H1 (cell line): ENCODE results near the gene OMP. TPM values are rescaled to one million over a fixed set of nuclear protein-coding genes. Genes with fewer than 3 reads are reported as not detected.

Experiments used
- CTCF ChIA-PET: fragments of 300-600 bp; sonication (Branson Sonifier 250); formaldehyde crosslinking; loops from one replicate; lab custom pipeline; 2021; ENCODE audit not compliant: partially characterized antibody; lab: Charles Lee
- POLR2A ChIA-PET: fragments of 300-600 bp; sonication (Branson Sonifier 250); formaldehyde crosslinking; loops from one replicate; lab custom pipeline; 2021; ENCODE audit warnings: inconsistent platforms; ENCODE audit not compliant: partially characterized antibody; lab: Charles Lee
- DNase-seq, 2 experiments: peaks; one replicate each; pipeline versions ENCODE4 v3.0.0 to v3.0.0-alpha.2; 2010 to 2022; ENCODE audit warnings: low spot score in 2 of 2, low read depth in 1 of 2, mixed read lengths in 1 of 2
- FAIRE-seq: peaks from 2 replicates; lab custom pipeline; 2011; peaks lifted over from hg19 to GRCh38; lab: Jason Lieb, UNC
- H2AFZ ChIP-seq: 2 replicates; pipeline ENCODE4 v1.8.1; 2012; ENCODE audit warnings: low read length, inconsistent platforms
- H2AK5ac ChIP-seq: 2 replicates; pipeline ENCODE4 v1.6.1; 2013; ENCODE audit warnings: low read depth, low read length
- H2BK120ac ChIP-seq: replicated peaks from 2 replicates; pipeline ENCODE3; 2013; ENCODE audit warnings: low read depth, low read length, inconsistent platforms
- H2BK12ac ChIP-seq: 2 replicates; pipeline ENCODE4 v1.6.1; 2013; ENCODE audit warnings: low read depth, low read length
- H2BK15ac ChIP-seq: 2 replicates; pipeline ENCODE4 v1.6.1; 2013; ENCODE audit warnings: low read length
- H2BK20ac ChIP-seq: 2 replicates; pipeline ENCODE4 v1.6.1; 2013; ENCODE audit warnings: low read length
- H2BK5ac ChIP-seq: 2 replicates; pipeline ENCODE4 v1.6.1; 2013; ENCODE audit warnings: low read depth, low read length
- H3K14ac ChIP-seq: 2 replicates; pipeline ENCODE4 v1.6.1; 2013; ENCODE audit warnings: inconsistent platforms; ENCODE audit not compliant: insufficient read length
- H3K18ac ChIP-seq: 2 replicates; pipeline ENCODE4 v1.6.1; 2013; ENCODE audit warnings: low read length; ENCODE audit errors: extremely low read depth
- H3K23ac ChIP-seq: 2 replicates; pipeline ENCODE4 v1.6.1; 2013; ENCODE audit warnings: inconsistent platforms; ENCODE audit not compliant: insufficient read length
- H3K23me2 ChIP-seq: 2 replicates; pipeline ENCODE4 v1.6.1; 2013; ENCODE audit warnings: low read depth, low read length
- H3K27ac ChIP-seq: 2 replicates; pipeline ENCODE4 v1.6.1; 2011; ENCODE audit warnings: low read depth, low read length, inconsistent platforms
- H3K27me3 ChIP-seq, 4 experiments: replicated peaks in 1 of 4; 1 replicate in 1 of 4; 2 replicates in 3 of 4; pipeline versions ENCODE4 v1.6.1 to v1.8.1; 2011 to 2013; ENCODE audit warnings: low read length in 3 of 4, mild to moderate bottlenecking in 3 of 4, inconsistent platforms in 2 of 4, mixed read lengths in 2 of 4, moderate library complexity in 1 of 4; ENCODE audit not compliant: control insufficient read depth in 3 of 4, insufficient read depth in 3 of 4; ENCODE audit errors: extremely low read depth in 1 of 4
- H3K36me3 ChIP-seq, 4 experiments: 2 replicates each; pipeline versions ENCODE4 v1.6.1 to v1.8.1; 2011 to 2013; ENCODE audit warnings: mild to moderate bottlenecking in 4 of 4, low read length in 3 of 4, moderate library complexity in 2 of 4, control low read depth in 1 of 4, inconsistent platforms in 1 of 4; ENCODE audit not compliant: insufficient read depth in 4 of 4, control insufficient read depth in 2 of 4
- H3K4ac ChIP-seq: replicated peaks from 2 replicates; pipeline ENCODE3; 2013; ENCODE audit warnings: low read length, low read depth, mixed read lengths, inconsistent platforms; ENCODE audit not compliant: insufficient read length
- H3K4me1 ChIP-seq, 4 experiments: replicated peaks in 1 of 4; 1 replicate in 1 of 4; 2 replicates in 3 of 4; pipeline versions ENCODE4 v1.6.1 to v1.8.1; 2011 to 2013; ENCODE audit warnings: low read length in 3 of 4, inconsistent platforms in 2 of 4, mixed read lengths in 1 of 4; ENCODE audit not compliant: insufficient read depth in 4 of 4, control insufficient read depth in 3 of 4
- H3K4me2 ChIP-seq, 2 experiments: 2 replicates each; pipeline versions ENCODE4 v1.6.1 to v1.8.1; 2011 to 2013; ENCODE audit warnings: low read depth in 2 of 2, low read length in 2 of 2, control low read depth in 1 of 2, inconsistent platforms in 1 of 2, mild to moderate bottlenecking in 1 of 2; ENCODE audit not compliant: insufficient read depth in 1 of 2
- H3K4me3 ChIP-seq, 4 experiments: fragments of 200-600, 300-600 bp in 1 of 4; sonication (generic), shearing (Covaris generic), sonication (Bioruptor Twin) in 1 of 4; 2 replicates each; pipeline versions ENCODE4 v1.5.1 to v1.8.1; 2011 to 2016; ENCODE audit warnings: low read length in 4 of 4, low read depth in 3 of 4, control low read depth in 2 of 4, inconsistent platforms in 2 of 4, mild to moderate bottlenecking in 2 of 4, mixed read lengths in 1 of 4, moderate library complexity in 1 of 4; ENCODE audit not compliant: insufficient read depth in 2 of 4; ENCODE audit errors: extremely low read depth in 1 of 4
- H3K56ac ChIP-seq: replicated peaks from 2 replicates; pipeline ENCODE3; 2013; ENCODE audit warnings: low read depth, mild to moderate bottlenecking, mixed read lengths, low read length, inconsistent platforms; ENCODE audit not compliant: insufficient read length
- H3K79me1 ChIP-seq: 2 replicates; pipeline ENCODE4 v1.6.1; 2013; ENCODE audit warnings: low read depth, low read length, control low read depth
- H3K79me2 ChIP-seq, 2 experiments: 2 replicates each; pipeline versions ENCODE4 v1.6.1 to v1.8.1; 2012 to 2013; ENCODE audit warnings: low read length in 2 of 2, mild to moderate bottlenecking in 2 of 2, inconsistent platforms in 1 of 2; ENCODE audit not compliant: insufficient read depth in 2 of 2, control insufficient read depth in 1 of 2
- H3K9ac ChIP-seq, 4 experiments: replicated peaks in 1 of 4; 1 replicate in 1 of 4; 2 replicates in 3 of 4; pipeline versions ENCODE4 v1.6.1 to v1.8.1; 2011 to 2013; ENCODE audit warnings: low read depth in 3 of 4, low read length in 3 of 4, control low read depth in 2 of 4, mild to moderate bottlenecking in 2 of 4, moderate library complexity in 2 of 4, inconsistent platforms in 1 of 4; ENCODE audit errors: extremely low read depth in 1 of 4
- H3K9me3 ChIP-seq, 2 experiments: 2 replicates each; pipeline versions ENCODE4 v1.6.1 to v1.8.1; 2012 to 2013; ENCODE audit warnings: mild to moderate bottlenecking in 2 of 2, moderate library complexity in 2 of 2, control low read depth in 1 of 2, inconsistent platforms in 1 of 2, low read depth in 1 of 2, low read length in 1 of 2, mixed read lengths in 1 of 2; ENCODE audit not compliant: insufficient read depth in 2 of 2
- H4K20me1 ChIP-seq, 2 experiments: replicated peaks in 1 of 2; 2 replicates each; pipeline versions ENCODE3 to v1.8.1; 2011 to 2013; ENCODE audit warnings: inconsistent platforms in 2 of 2, low read length in 2 of 2, mild to moderate bottlenecking in 1 of 2; ENCODE audit not compliant: insufficient read depth in 2 of 2, control insufficient read depth in 1 of 2
- H4K5ac ChIP-seq: 2 replicates; pipeline ENCODE4 v1.6.1; 2013; ENCODE audit warnings: low read length, low read depth, mixed read lengths, inconsistent platforms; ENCODE audit not compliant: insufficient read length
- H4K8ac ChIP-seq: 2 replicates; pipeline ENCODE4 v1.8.0; 2013; ENCODE audit warnings: mild to moderate bottlenecking, moderate library complexity, low read length, inconsistent platforms; ENCODE audit not compliant: insufficient read depth; ENCODE audit errors: extremely low read depth
- H4K91ac ChIP-seq: replicated peaks from 2 replicates; pipeline ENCODE3; 2013; ENCODE audit warnings: low read length, mixed read lengths, inconsistent platforms; ENCODE audit not compliant: insufficient read length
- BCL11A ChIP-seq, 2 experiments: IDR thresholded peaks; one replicate each; pipeline ENCODE4 v1.6.1; 2011; ENCODE audit warnings: low read depth in 2 of 2, low read length in 2 of 2, mild to moderate bottlenecking in 2 of 2
- CBX5 ChIP-seq: fragments of 300-800, 300-1000 bp; sonication (generic); IDR thresholded peaks from 2 replicates; pipeline ENCODE4 v1.7.1; 2016; ENCODE audit warnings: antibody characterized with exemption, low read length, low read depth
- FOSL1 ChIP-seq: IDR thresholded peaks from 2 replicates; pipeline ENCODE4 v1.6.1; 2011; ENCODE audit warnings: mild to moderate bottlenecking, low read depth, low read length, moderate library complexity; ENCODE audit not compliant: insufficient read depth
- GTF2F1 ChIP-seq: IDR thresholded peaks from 2 replicates; pipeline ENCODE4 v1.6.1; 2012; ENCODE audit warnings: low read depth, low read length, improper control_type of control experiment, borderline replicate concordance
- JUN ChIP-seq: IDR thresholded peaks from 2 replicates; pipeline ENCODE4 v1.6.1; 2011; ENCODE audit warnings: low read depth, mild to moderate bottlenecking, improper control_type of control experiment, low read length
- KDM1A ChIP-seq: fragments of 200-600, 300-600 bp; sonication (generic); IDR thresholded peaks from 2 replicates; pipeline ENCODE4 v1.7.1; 2016; ENCODE audit warnings: mild to moderate bottlenecking, low read length, borderline replicate concordance
- MAX ChIP-seq: IDR thresholded peaks from 2 replicates; pipeline ENCODE4 v1.6.1; 2012; ENCODE audit warnings: inconsistent platforms
- NRF1 ChIP-seq: IDR thresholded peaks from 2 replicates; pipeline ENCODE4 v1.6.1; 2011; ENCODE audit warnings: mild to moderate bottlenecking, low read depth, low read length, improper control_type of control experiment
- POLR2A ChIP-seq, 2 experiments: IDR thresholded peaks; 1 replicate in 1 of 2; 2 replicates in 1 of 2; pipeline ENCODE4 v1.6.1; 2011; ENCODE audit warnings: low read depth in 2 of 2, low read length in 2 of 2, mild to moderate bottlenecking in 2 of 2; ENCODE audit errors: control extremely low read depth in 1 of 2
- SIN3A ChIP-seq, 2 experiments: IDR thresholded peaks in 1 of 2; conservative IDR thresholded peaks in 1 of 2; 2 replicates each; pipeline ENCODE4 v1.6.1; 2011 to 2012; ENCODE audit warnings: low read length in 2 of 2, improper control_type of control experiment in 1 of 2, low read depth in 1 of 2, mild to moderate bottlenecking in 1 of 2
- SRF ChIP-seq: IDR thresholded peaks from 2 replicates; pipeline ENCODE4 v1.6.1; 2011; ENCODE audit warnings: mild to moderate bottlenecking, low read depth, low read length, moderate library complexity
- TAF7 ChIP-seq: optimal IDR thresholded peaks from 2 replicates; pipeline ENCODE3; 2011; ENCODE audit warnings: low read depth, mild to moderate bottlenecking, inconsistent platforms, low read length, moderate library complexity, borderline replicate concordance
- TCF12 ChIP-seq: IDR thresholded peaks from 2 replicates; pipeline ENCODE4 v1.6.1; 2011; ENCODE audit warnings: low read depth, mild to moderate bottlenecking, low read length
- WGBS, 2 experiments: shearing (Covaris generic) in 1 of 2; methylation state at CpG; one replicate each; pipeline versions ENCODE4 v1.1.6 to v1.1.7; 2013 to 2015; ENCODE audit warnings: low lambda C conversion rate in 2 of 2, mixed read lengths in 2 of 2, inconsistent platforms in 1 of 2, low coverage in 1 of 2, missing lambda C conversion rate in 1 of 2; ENCODE audit not compliant: insufficient replicate concordance in 2 of 2, insufficient coverage in 1 of 2, insufficient read length in 1 of 2; ENCODE audit errors: extremely low coverage in 1 of 2, missing lambda C conversion rate in 1 of 2; 5-methylcytosine and 5-hydroxymethylcytosine counted together
- polyA plus RNA-seq, 7 experiments: library from polyadenylated mRNA; depleted of rRNA in 3 of 7; stranded (reverse) in 5 of 7; unstranded in 2 of 7; fragments of >200 nt in 5 of 7; fragments of 200-250 nt in 2 of 7; gene quantifications; 1 replicate in 5 of 7; 2 replicates in 1 of 7; 4 replicates in 1 of 7; pipeline versions ENCODE4 v1.2.1 to v1.2.3, GENCODE V29; 2011 to 2013; ENCODE audit warnings: missing spikeins in 2 of 7, mixed read lengths in 2 of 7
- total RNA-seq: library from RNA; stranded (reverse); fragmentation: NEBNext Ultra II Directional; extraction: Animal tissue kit (Norgen Biotek cat#: 25700); gene quantifications from 2 replicates; pipeline ENCODE4 v1.2.1, GENCODE V29; 2021

OMP gene
- total and polyA plus RNA-seq, 2 of the 8 experiments (the other 6 are each of a cell fraction or from before 2014, with no cell fraction given), result not detected

GRCh38 chr11:77121876-77122575 is 19.4 kb downstream of the OMP start:
- CTCF ChIA-PET, result interaction anchor here (0.7 to 13.9 kb wide), 12 partner anchors 7 to 468 kb away, joined by 3 to 170 read pairs (median 6); no protein-coding TSS in a partner anchor
- Histone ChIP-seq H3K23me2 (no peaks in the 10 kb centered on the region), H3K4ac (no peak overlapping the region), H3K18ac (no peak overlapping the region), H3K27me3 (no peaks in the 10 kb centered on the region), H2BK120ac (no peak overlapping the region), H3K4me2 (no peak overlapping the region), H2AK5ac (no peak overlapping the region), H4K91ac (no peak overlapping the region), H3K14ac (no peak overlapping the region), H3K27ac (no peak overlapping the region), H2BK12ac (no peak overlapping the region), H4K5ac (no peak overlapping the region), H2AFZ (no peak overlapping the region), H3K23ac (no peak overlapping the region), H3K79me1 (no peaks in the 10 kb centered on the region), H3K9ac (no peak overlapping the region), H3K36me3 (no peaks in the 10 kb centered on the region; a peak in 1 of 8 replicates), H4K20me1 (no peaks in the 10 kb centered on the region), H2BK20ac (no peak overlapping the region), H3K4me3 (no peak overlapping the region), H3K56ac (no peak overlapping the region), H2BK15ac (no peak overlapping the region), H3K4me1 (peaks cover 0 to 7% (median 0%) of the 10 kb centered on the region in 4 experiments; a peak in 4 of 7 replicates), H4K8ac (no peak overlapping the region), H3K9me3 (no peaks in the 10 kb centered on the region), H2BK5ac (no peak overlapping the region), H3K79me2 (no peaks in the 10 kb centered on the region)
- 88% methylated on average over 8 of the region's 8 CpGs; no CpG with 5 or more reads in 1 of the 2 experiments for WGBS, 2 experiments
- FAIRE-seq (no peak), DNase-seq (no peak)
- POLR2A ChIA-PET, result interaction anchor here (1.1 kb wide), 1 partner anchor 51 kb away, joined by 3 read pairs; no protein-coding TSS in a partner anchor
- TF ChIP-seq SRF, result no peak
- no peak for TF ChIP-seq TAF7
- no peak for TF ChIP-seq TCF12
- no peak for TF ChIP-seq GTF2F1
- TF ChIP-seq JUN, result no peak
- TF ChIP-seq KDM1A, result no peak
- no peak for TF ChIP-seq NRF1
- TF ChIP-seq BCL11A (IDR thresholded peaks at IDR 0.05; ENCODE audit: low read depth in 2 of 2, low read length in 2 of 2), result no peak
- TF ChIP-seq FOSL1, result no peak
- no peak for TF ChIP-seq CBX5
- no peak for TF ChIP-seq SIN3A (conservative IDR thresholded peaks at IDR 0.05 in 1 of 2, IDR thresholded peaks at IDR 0.05 in 1 of 2; ENCODE audit: low read depth in 1 of 2, low read length in 2 of 2)
- no peak for TF ChIP-seq POLR2A (IDR thresholded peaks at IDR 0.05; ENCODE audit: control extremely low read depth in 1 of 2, low read depth in 2 of 2, low read length in 2 of 2)
- TF ChIP-seq MAX, result no peak
